B cell (primary cell): ENCODE data around the gene CACNA2D3. TPM values are rescaled to one million over a fixed set of nuclear protein-coding genes. Genes with fewer than 3 reads are reported as not detected.

Source experiments
- ATAC-seq: fragments of 200-7000 bp; cut with Tn5 transposase; one replicate; pipeline ENCODE4 v1.10.0; 2021; ENCODE audit warnings: low read depth, mild to moderate bottlenecking, moderate number of reproducible peaks, moderate library complexity
- CTCF ChIA-PET: fragments of 350-600 bp; sonication (Branson Sonifier 250); formaldehyde crosslinking; loops from one replicate; lab custom pipeline; 2021; ENCODE audit warnings: antibody characterized with exemption, inconsistent platforms; lab: Charles Lee
- POLR2A ChIA-PET: fragments of 350-600 bp; sonication (Branson Sonifier 250); formaldehyde crosslinking; loops from one replicate; lab custom pipeline; 2021; ENCODE audit warnings: antibody characterized with exemption; lab: Charles Lee
- DNase-seq: peaks from one replicate; pipeline ENCODE4 v3.0.0; 2013
- H2AFZ ChIP-seq: 2 replicates; pipeline ENCODE4 v1.6.1; 2012; ENCODE audit warnings: mild to moderate bottlenecking, low read depth, low read length; ENCODE audit not compliant: insufficient read depth, poor library complexity, severe bottlenecking
- H3K27ac ChIP-seq, 2 donors: 1 replicate in 1 of 2; 2 replicates in 1 of 2; pipeline ENCODE4 v1.5.1; 2012 to 2013; ENCODE audit warnings: low read length in 2 of 2, mild to moderate bottlenecking in 2 of 2, moderate library complexity in 1 of 2
- H3K27me3 ChIP-seq, 4 experiments: fragments of 200-600 bp in 1 of 4; sonication (generic) in 1 of 4; replicated peaks in 1 of 4; 1 replicate in 2 of 4; 2 replicates in 2 of 4; pipeline versions ENCODE4 v1.6.1 to v1.7.0; 2013 to 2016; ENCODE audit warnings: low read length in 3 of 4, mild to moderate bottlenecking in 2 of 4, mixed read lengths in 1 of 4, moderate library complexity in 1 of 4; ENCODE audit not compliant: insufficient read depth in 4 of 4, control insufficient read depth in 3 of 4; ENCODE audit errors: control extremely low read depth in 1 of 4
- H3K36me3 ChIP-seq, 2 experiments: replicated peaks in 1 of 2; 1 replicate in 1 of 2; 2 replicates in 1 of 2; pipeline versions ENCODE4 v1.6.1 to v1.7.1; 2013; ENCODE audit warnings: low read length in 1 of 2; ENCODE audit not compliant: insufficient read depth in 2 of 2, control insufficient read depth in 1 of 2; ENCODE audit errors: control extremely low read depth in 1 of 2, extremely low read depth in 1 of 2
- H3K4me1 ChIP-seq, 2 donors: fragments of 200-600 bp in 1 of 2; sonication (generic) in 1 of 2; 1 replicate in 1 of 2; 2 replicates in 1 of 2; pipeline versions ENCODE4 v1.5.1 to v1.6.1; 2013 to 2017; ENCODE audit warnings: low read length in 2 of 2; ENCODE audit not compliant: control insufficient read depth in 2 of 2, insufficient read depth in 2 of 2
- H3K4me2 ChIP-seq: replicated peaks from 2 replicates; pipeline ENCODE3; 2012; ENCODE audit warnings: mild to moderate bottlenecking, low read depth, low read length; ENCODE audit not compliant: poor library complexity, severe bottlenecking
- H3K4me3 ChIP-seq, 5 experiments: fragments of 200-600 bp in 1 of 5; sonication (generic) in 1 of 5; 1 replicate in 3 of 5; 2 replicates in 2 of 5; pipeline versions ENCODE4 v1.5.1 to v1.7.0; 2011 to 2016; ENCODE audit warnings: low read length in 4 of 5, mild to moderate bottlenecking in 4 of 5, low read depth in 2 of 5, control low read depth in 1 of 5, moderate library complexity in 1 of 5; ENCODE audit not compliant: insufficient read depth in 1 of 5; ENCODE audit errors: control extremely low read depth in 1 of 5, extremely low read depth in 1 of 5
- H3K79me2 ChIP-seq: fragments of 200-600 bp; sonication (generic); one replicate; pipeline ENCODE4 v1.6.0; 2016; ENCODE audit warnings: low read length; ENCODE audit not compliant: control insufficient read depth, insufficient read depth
- H3K9ac ChIP-seq: fragments of 200-600 bp; sonication (generic); 2 replicates; pipeline ENCODE4 v1.6.1; 2017; ENCODE audit warnings: mild to moderate bottlenecking, low read length, moderate library complexity
- H3K9me3 ChIP-seq, 3 donors: one replicate each; pipeline versions ENCODE4 v1.6.1 to v1.7.1; 2013; ENCODE audit warnings: low read length in 2 of 3; ENCODE audit not compliant: control insufficient read depth in 2 of 3, insufficient read depth in 1 of 3; ENCODE audit errors: control extremely low read depth in 1 of 3
- H4K20me1 ChIP-seq: 2 replicates; pipeline ENCODE4 v1.6.0; 2012; ENCODE audit warnings: mild to moderate bottlenecking, low read length; ENCODE audit not compliant: insufficient read depth, control insufficient read depth, poor library complexity, severe bottlenecking
- H3K27ac Mint-ChIP-seq: one replicate; pipeline ENCODE4 v1.8.0; 2021; ENCODE audit warnings: mixed read lengths
- H3K27me3 Mint-ChIP-seq: one replicate; pipeline ENCODE4 v1.8.0; 2021; ENCODE audit warnings: mixed read lengths
- H3K4me1 Mint-ChIP-seq: one replicate; pipeline ENCODE4 v1.8.0; 2021; ENCODE audit warnings: mixed read lengths
- H3K4me3 Mint-ChIP-seq: one replicate; pipeline ENCODE4 v1.8.0; 2021; ENCODE audit warnings: mixed read lengths
- H3K9me3 Mint-ChIP-seq: one replicate; pipeline ENCODE4 v1.8.0; 2022; ENCODE audit warnings: mixed read lengths; ENCODE audit not compliant: insufficient read depth
- EZH2 ChIP-seq: IDR thresholded peaks from 2 replicates; pipeline ENCODE4 v1.6.1; 2012; ENCODE audit warnings: borderline replicate concordance, low read depth, mild to moderate bottlenecking, moderate library complexity, low read length; ENCODE audit not compliant: insufficient read depth, poor library complexity, severe bottlenecking
- WGBS: methylation state at CpG from one replicate; pipeline ENCODE4 v1.1.5; 2013; ENCODE audit warnings: missing lambda C conversion rate; ENCODE audit not compliant: insufficient coverage; 5-methylcytosine and 5-hydroxymethylcytosine counted together
- intact Hi-C: fragments of 100-400 bp; cut with micrococcal nuclease; formaldehyde crosslinking; loops from one replicate; pipeline ENCODE4 v1.10.0; 2022
- polyA plus RNA-seq: library from polyadenylated mRNA; depleted of rRNA; stranded (reverse); fragments of >200 nt; gene quantifications from 2 replicates; pipeline ENCODE4 v1.2.3, GENCODE V29; 2012
- total RNA-seq, 2 donors: library from RNA; stranded (reverse); fragments of 120-200 nt in 1 of 2; gene quantifications; 1 replicate in 1 of 2; 2 replicates in 1 of 2; pipeline versions ENCODE4 v1.2.3 to v1.2.4, GENCODE V29; 2013 to 2022
- TF ChIP-seq, protein P1 (sequence below): fragments of 200-600 bp; IDR thresholded peaks from one replicate; pipeline ENCODE4 v1.8.0; 2022; ENCODE audit warnings: antibody characterized with exemption, mild to moderate bottlenecking

The CACNA2D3 gene
- total and polyA plus RNA-seq, 2 donors (not counting 1 experiment from before 2014, with no cell fraction given), result not detected

DNA sequence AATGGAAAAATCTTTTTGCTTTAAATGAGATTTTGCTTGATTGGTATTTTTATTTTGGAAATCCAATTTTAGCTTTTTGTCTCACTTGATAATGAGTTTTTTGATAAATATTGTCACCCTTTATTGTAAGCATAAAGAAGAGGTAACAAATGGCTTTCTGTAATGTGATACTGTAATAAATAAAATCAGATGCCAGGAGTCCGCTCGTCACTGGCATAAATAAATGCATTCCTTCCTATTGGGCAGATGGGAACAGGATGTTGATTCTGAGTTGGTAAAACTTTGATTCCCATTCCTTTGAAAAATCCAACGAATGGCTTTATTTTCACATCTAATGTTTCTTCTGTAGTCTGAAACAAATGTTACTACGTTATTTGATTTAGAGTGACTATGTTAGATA lies 59.9 kb downstream of the CACNA2D3 start:
- H3K9me3 ChIP-seq, result peaks cover 0 to 4% (median 0%) of the 10 kb centered on the region in 3 donors
- no peaks in the 10 kb centered on the region for H4K20me1 ChIP-seq
- TF ChIP-seq EZH2, result no peak
- TF ChIP-seq, protein P1, sequence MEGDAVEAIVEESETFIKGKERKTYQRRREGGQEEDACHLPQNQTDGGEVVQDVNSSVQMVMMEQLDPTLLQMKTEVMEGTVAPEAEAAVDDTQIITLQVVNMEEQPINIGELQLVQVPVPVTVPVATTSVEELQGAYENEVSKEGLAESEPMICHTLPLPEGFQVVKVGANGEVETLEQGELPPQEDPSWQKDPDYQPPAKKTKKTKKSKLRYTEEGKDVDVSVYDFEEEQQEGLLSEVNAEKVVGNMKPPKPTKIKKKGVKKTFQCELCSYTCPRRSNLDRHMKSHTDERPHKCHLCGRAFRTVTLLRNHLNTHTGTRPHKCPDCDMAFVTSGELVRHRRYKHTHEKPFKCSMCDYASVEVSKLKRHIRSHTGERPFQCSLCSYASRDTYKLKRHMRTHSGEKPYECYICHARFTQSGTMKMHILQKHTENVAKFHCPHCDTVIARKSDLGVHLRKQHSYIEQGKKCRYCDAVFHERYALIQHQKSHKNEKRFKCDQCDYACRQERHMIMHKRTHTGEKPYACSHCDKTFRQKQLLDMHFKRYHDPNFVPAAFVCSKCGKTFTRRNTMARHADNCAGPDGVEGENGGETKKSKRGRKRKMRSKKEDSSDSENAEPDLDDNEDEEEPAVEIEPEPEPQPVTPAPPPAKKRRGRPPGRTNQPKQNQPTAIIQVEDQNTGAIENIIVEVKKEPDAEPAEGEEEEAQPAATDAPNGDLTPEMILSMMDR, result no peak
- Mint-ChIP-seq H3K4me1 (no peaks in the 10 kb centered on the region), H3K9me3 (no peaks in the 10 kb centered on the region), H3K27ac (no peak overlapping the region), H3K27me3 (no peaks in the 10 kb centered on the region), H3K4me3 (no peak overlapping the region)
- H3K4me2 ChIP-seq, result no peak overlapping the region
- ATAC-seq (no peak), DNase-seq (no peak)
- CTCF ChIA-PET, result no interaction called here
- no peaks in the 10 kb centered on the region for H3K36me3 ChIP-seq
- no peaks in the 10 kb centered on the region for H3K27me3 ChIP-seq
- H3K9ac ChIP-seq, result no peak overlapping the region
- 60% methylated on average over 1 of the region's 4 CpGs for WGBS
- H3K4me3 ChIP-seq, result no peak overlapping the region
- no peaks in the 10 kb centered on the region for H3K79me2 ChIP-seq
- intact Hi-C loops, result no loop called here
- POLR2A ChIA-PET, result no interaction called here
- H2AFZ ChIP-seq, result no peak overlapping the region
- no peak overlapping the region for H3K27ac ChIP-seq
- H3K4me1 ChIP-seq, result no peaks in the 10 kb centered on the region

DNA sequence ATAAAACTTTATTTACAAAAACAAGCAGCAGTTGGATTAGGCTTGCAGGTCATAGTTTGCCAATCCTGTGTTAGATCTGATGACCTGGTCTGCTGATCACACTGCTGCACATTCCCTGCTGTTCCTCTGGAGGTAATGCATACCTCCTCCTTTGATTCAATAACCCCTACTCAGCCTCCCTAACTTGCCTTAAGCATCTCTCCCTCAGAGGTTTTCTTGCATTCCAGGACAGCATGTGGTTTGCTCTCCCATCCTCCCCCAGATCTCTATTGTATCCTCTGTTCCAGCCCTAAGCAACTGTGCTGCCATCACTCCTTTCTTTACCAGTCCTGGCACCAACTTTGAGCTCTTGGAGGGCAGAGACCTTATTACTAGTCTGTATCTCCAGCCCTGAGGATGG lies 63.4 kb downstream of the CACNA2D3 start:
- peaks cover 1% of the 10 kb centered on the region for H3K9me3 Mint-ChIP-seq
- Histone ChIP-seq H3K27me3 (no peaks in the 10 kb centered on the region), H3K79me2 (no peaks in the 10 kb centered on the region), H2AFZ (no peak overlapping the region), H3K9ac (no peak overlapping the region), H3K36me3 (no peaks in the 10 kb centered on the region), H3K9me3 (peaks cover 0 to 12% (median 0%) of the 10 kb centered on the region in 3 donors), H3K27ac (no peak overlapping the region), H3K4me3 (no peak overlapping the region), H3K4me2 (no peak overlapping the region), H3K4me1 (no peaks in the 10 kb centered on the region), H4K20me1 (no peaks in the 10 kb centered on the region)
- no peak overlapping the region for H3K4me3 Mint-ChIP-seq
- H3K4me1 Mint-ChIP-seq, result no peaks in the 10 kb centered on the region
- H3K27ac Mint-ChIP-seq, result no peak overlapping the region
- CTCF ChIA-PET, result no interaction called here
- intact Hi-C loops, result no loop called here
- DNase-seq (no peak), ATAC-seq (no peak)
- TF ChIP-seq, protein P1, result no peak
- no peak for TF ChIP-seq EZH2
- POLR2A ChIA-PET, result no interaction called here
- no peaks in the 10 kb centered on the region for H3K27me3 Mint-ChIP-seq
